ENCODE results near the gene GATM. TPM values are rescaled to one million over a fixed set of nuclear protein-coding genes. Genes with fewer than 3 reads are reported as not detected.

The GATM gene
- total and polyA plus RNA-seq, 2 of the 4 experiments (the other 2 are of a cell fraction) = 0.10 to 0.18 TPM

DNA sequence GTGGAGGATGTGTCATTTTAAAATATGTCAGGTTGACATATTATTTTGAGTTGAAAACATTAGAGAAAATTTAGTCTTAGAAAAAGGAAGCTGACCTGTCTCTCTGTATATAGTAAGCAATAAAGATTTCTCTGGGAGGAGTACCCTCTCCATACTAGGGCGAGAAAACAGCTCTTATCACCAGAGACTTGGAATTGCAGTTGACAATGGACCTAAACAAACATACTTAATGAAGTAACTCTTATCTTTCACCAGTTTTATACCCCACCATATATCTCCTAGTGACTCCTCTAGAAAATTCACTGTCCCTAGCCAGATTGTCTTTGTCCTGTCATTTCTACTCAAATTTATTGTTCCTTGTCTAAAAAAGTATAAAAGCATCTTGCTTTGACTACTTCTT, 7.2 kb upstream of the GATM start:
- Histone ChIP-seq H3K4ac (ENCODE audit: low read depth, low read length) (no peak overlapping the region), H3K14ac (replicated peaks; ENCODE audit: low read depth, low read length) (no peak overlapping the region), H4K91ac (ENCODE audit: insufficient read depth, low read depth, low read length) (no peak overlapping the region), H3K27ac (ENCODE audit: insufficient read depth, low read length) (no peak overlapping the region), H3K4me3 (ENCODE audit: insufficient read depth, low read depth, low read length) (no peak overlapping the region), H3K9ac (ENCODE audit: low read depth, low read length) (no peak overlapping the region), H3K9me1 (ENCODE audit: insufficient read depth, low read length) (no peaks in the 10 kb centered on the region), H2AK5ac (ENCODE audit: low read depth, low read length) (no peak overlapping the region), H3K27me3 (ENCODE audit: control insufficient read depth, insufficient read depth, low read length) (peaks cover 18% of the 10 kb centered on the region), H2BK120ac (ENCODE audit: low read depth, low read length) (no peak overlapping the region), H4K5ac (ENCODE audit: low read depth, low read length) (no peak overlapping the region), H4K8ac (ENCODE audit: low read depth in 2 of 2, low read length in 2 of 2) (no peak overlapping the region), H2BK5ac (ENCODE audit: low read depth, low read length, poor library complexity, severe bottlenecking) (no peak overlapping the region), H3K4me1 (ENCODE audit: control insufficient read depth, insufficient read depth, low read length) (no peaks in the 10 kb centered on the region), H3K36me3 (ENCODE audit: control insufficient read depth, insufficient read depth, low read length) (no peaks in the 10 kb centered on the region), H2AK9ac (replicated peaks; ENCODE audit: low read depth, low read length, poor library complexity) (no peak overlapping the region), H3K56ac (ENCODE audit: extremely low read depth, insufficient read depth, low read length) (no peak overlapping the region), H4K20me1 (ENCODE audit: insufficient read depth, low read length) (no peaks in the 10 kb centered on the region), H2BK20ac (ENCODE audit: low read depth, low read length) (no peak overlapping the region), H3K4me2 (ENCODE audit: low read depth, low read length) (no peak overlapping the region), H3K79me1 (ENCODE audit: low read depth in 1 of 2, low read length in 2 of 2) (no peaks in the 10 kb centered on the region), H3K18ac (ENCODE audit: low read depth, low read length) (no peak overlapping the region), H2AFZ (replicated peaks; ENCODE audit: low read length, poor library complexity) (no peak overlapping the region), H3K23ac (ENCODE audit: low read depth, low read length) (no peak overlapping the region), H3K9me3 (ENCODE audit: control insufficient read depth, insufficient read depth, low read length) (no peaks in the 10 kb centered on the region), H2BK15ac (ENCODE audit: low read depth, low read length) (no peak overlapping the region)
- POLR2A ChIA-PET (ENCODE audit: unreplicated experiment) = no interaction called here
- CTCF ChIA-PET = no interaction called here
- TF ChIP-seq CEBPB (IDR thresholded peaks at IDR 0.05; ENCODE audit: low read depth, low read length) = no peak
- no peak for TF ChIP-seq NFE2L2 (IDR thresholded peaks at IDR 0.05; ENCODE audit: low read depth, low read length)
- TF ChIP-seq SMC3 (IDR thresholded peaks at IDR 0.05; ENCODE audit: low read depth, low read length) = no peak
- no peak for TF ChIP-seq MAFK (IDR thresholded peaks at IDR 0.05; ENCODE audit: low read depth, low read length)
- no peak for TF ChIP-seq MXI1 (IDR thresholded peaks at IDR 0.05; ENCODE audit: borderline replicate concordance, low read depth, low read length)
- TF ChIP-seq RFX5 (IDR thresholded peaks at IDR 0.05; ENCODE audit: low read depth, low read length) = no peak
- TF ChIP-seq FOS (IDR thresholded peaks at IDR 0.05; ENCODE audit: low read depth, low read length) = no peak
- TF ChIP-seq RAD21 (IDR thresholded peaks at IDR 0.05; ENCODE audit: low read length) = no peak
- TF ChIP-seq MAZ (IDR thresholded peaks at IDR 0.05; ENCODE audit: borderline replicate concordance, low read depth, low read length) = no peak
- no peak for TF ChIP-seq POLR2A (IDR thresholded peaks at IDR 0.05; ENCODE audit: low read depth, low read length)
- no peak for TF ChIP-seq RCOR1 (IDR thresholded peaks at IDR 0.05; ENCODE audit: insufficient replicate concordance, low read length)
- dilution Hi-C loops (cut with HindIII; ENCODE audit: low sequenced_read_pairs, unreplicated experiment) (no loop called here), in situ Hi-C loops (cut with MboI; ENCODE audit: low sequenced_read_pairs) (no loop called here), intact Hi-C loops (cut with micrococcal nuclease) (no loop called here)
- WGBS, 2 experiments (ENCODE audit: extremely low coverage in 2 of 2, insufficient read length in 1 of 2) = 0% methylated on average over 1 of the region's 1 CpG; no CpG with 5 or more reads in 1 of the 2 experiments
- ATAC-seq (ENCODE audit: low read depth) (no peak), DNase-seq (no peak)
- BruUV-seq (replicated peaks) = no TSS peak
